ENCODE results near the gene TVP23B.
"Not testable (repeated sequence)": the region's sequence is repeated elsewhere in the genome, so short reads cannot be mapped to it uniquely, and the experiment has no call there.

TVP23B gene

GRCh38 chr17:18780991-18781718 is at the start of gene TVP23B:
TVP23B (plus strand) TSS chr17:18781183; CDS start chr17:18781294, 111 bp downstream.
- DNase-seq = peak; percentile 94
- peak within 1 kb of the TSS; percentile 77 for H3K27ac ChIP-seq
- in situ Hi-C loops (cut with HindIII; ENCODE audit: low pct_ligation_motif_present, low sequenced_read_pairs); H3K27me3 ChIP-seq (replicated peaks); H3K36me3 ChIP-seq (replicated peaks): not testable (repeated sequence)
- H3K4me3 ChIP-seq (ENCODE audit: low read depth, low read length) = peak within 1 kb of the TSS; percentile 67

DNA sequence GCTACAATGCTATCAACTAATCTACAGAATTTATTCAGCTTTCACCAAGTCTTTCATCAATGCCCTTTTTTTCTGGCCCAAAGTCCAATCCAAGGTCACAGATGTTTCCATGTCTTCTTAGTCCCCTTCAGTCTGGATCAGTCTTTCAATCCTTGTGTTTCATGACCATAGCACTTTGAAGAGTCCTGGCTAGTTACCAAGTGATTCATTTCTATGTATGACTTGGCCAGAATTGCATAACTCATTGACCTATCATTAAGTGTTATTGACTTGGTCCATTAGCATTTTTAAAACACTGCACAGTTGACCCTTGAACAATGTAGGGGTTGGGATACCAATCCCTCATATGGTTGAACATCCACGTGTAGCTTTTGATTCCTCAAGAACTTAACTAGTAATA is 48.5 kb upstream of the TVP23B start:
- in situ Hi-C loops (cut with HindIII; ENCODE audit: low pct_ligation_motif_present, low sequenced_read_pairs); DNase-seq; H3K27ac ChIP-seq; H3K27me3 ChIP-seq (replicated peaks); H3K36me3 ChIP-seq (replicated peaks); H3K4me3 ChIP-seq (ENCODE audit: low read depth, low read length): not testable (repeated sequence)

DNA sequence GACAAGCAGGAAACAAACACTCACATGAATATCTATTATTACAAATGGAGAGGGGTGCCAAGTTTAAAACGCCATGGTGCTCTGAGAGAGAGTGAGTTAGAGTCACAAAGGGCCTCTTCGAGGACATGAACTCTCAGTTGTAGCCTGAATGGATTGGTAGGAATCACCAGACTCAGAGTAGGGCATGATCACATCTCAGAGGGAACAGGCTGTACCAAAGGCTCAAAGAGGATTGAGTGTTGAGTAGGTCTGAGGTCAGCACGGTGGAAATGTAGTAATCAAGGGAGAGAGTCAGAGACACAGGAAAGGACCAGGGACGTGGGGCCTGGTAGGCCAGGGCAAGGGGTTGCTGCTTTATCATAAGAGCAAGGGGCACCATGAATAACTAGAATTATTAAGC is 47.6 kb upstream of the TVP23B start:
- H3K27ac ChIP-seq; DNase-seq; in situ Hi-C loops (cut with HindIII; ENCODE audit: low pct_ligation_motif_present, low sequenced_read_pairs); H3K27me3 ChIP-seq (replicated peaks); H3K4me3 ChIP-seq (ENCODE audit: low read depth, low read length); H3K36me3 ChIP-seq (replicated peaks): not testable (repeated sequence)

DNA sequence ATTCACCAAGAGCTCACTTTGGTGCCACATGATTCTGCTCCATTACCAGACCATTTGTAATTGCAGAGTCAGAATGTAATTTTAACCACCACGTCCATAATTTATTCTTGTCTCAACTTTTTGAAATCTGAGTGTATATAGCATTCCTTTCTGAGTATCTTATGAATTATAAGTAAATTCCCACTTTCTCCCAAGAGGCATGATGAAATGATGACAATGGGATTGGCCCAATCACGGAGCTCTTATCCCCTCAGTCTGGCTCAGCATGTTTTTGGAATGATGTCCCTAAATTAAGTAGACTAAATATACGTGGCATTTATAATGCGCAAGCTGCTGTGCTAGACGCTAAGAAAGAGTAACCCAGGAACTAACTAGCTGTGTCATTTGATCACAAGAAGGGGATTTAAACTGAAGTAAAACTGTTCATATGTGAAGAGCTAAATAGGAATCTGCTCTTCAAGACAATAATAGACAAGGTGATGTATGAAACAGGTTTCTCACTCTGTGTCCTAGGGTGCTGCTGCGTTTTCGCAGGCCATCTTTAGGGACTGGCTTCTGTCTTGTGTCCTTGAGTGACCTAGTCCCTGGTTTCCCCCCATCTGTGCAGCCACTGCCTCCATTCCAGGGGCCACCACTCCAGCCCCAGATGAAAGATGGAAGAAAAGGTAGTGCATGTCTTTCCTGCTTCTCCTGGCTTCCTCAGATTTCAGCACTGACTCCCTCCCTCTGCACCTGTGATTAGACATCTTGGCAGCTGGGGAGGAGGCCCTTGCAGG is 41.2 kb upstream of the TVP23B start:
- in situ Hi-C loops (cut with HindIII; ENCODE audit: low pct_ligation_motif_present, low sequenced_read_pairs); H3K4me3 ChIP-seq (ENCODE audit: low read depth, low read length); H3K27ac ChIP-seq; H3K36me3 ChIP-seq (replicated peaks); DNase-seq; H3K27me3 ChIP-seq (replicated peaks): not testable (repeated sequence)

- H3K27me3 ChIP-seq (replicated peaks); in situ Hi-C loops (cut with HindIII; ENCODE audit: low pct_ligation_motif_present, low sequenced_read_pairs); H3K27ac ChIP-seq; H3K4me3 ChIP-seq (ENCODE audit: low read depth, low read length); DNase-seq; H3K36me3 ChIP-seq (replicated peaks): not testable (repeated sequence)
These were observed 39.8 kb upstream of the TVP23B start for GRCh38 chr17:18741228-18741627.

- H3K27ac ChIP-seq; H3K27me3 ChIP-seq (replicated peaks); H3K36me3 ChIP-seq (replicated peaks); H3K4me3 ChIP-seq (ENCODE audit: low read depth, low read length); in situ Hi-C loops (cut with HindIII; ENCODE audit: low pct_ligation_motif_present, low sequenced_read_pairs); DNase-seq: not testable (repeated sequence)
These were observed 37.1 kb upstream of the TVP23B start, which contains the start of gene FBXW10 for GRCh38 chr17:18743699-18744421. FBXW10 (plus strand) TSS chr17:18744054; CDS start chr17:18744245, 191 bp downstream.

DNA sequence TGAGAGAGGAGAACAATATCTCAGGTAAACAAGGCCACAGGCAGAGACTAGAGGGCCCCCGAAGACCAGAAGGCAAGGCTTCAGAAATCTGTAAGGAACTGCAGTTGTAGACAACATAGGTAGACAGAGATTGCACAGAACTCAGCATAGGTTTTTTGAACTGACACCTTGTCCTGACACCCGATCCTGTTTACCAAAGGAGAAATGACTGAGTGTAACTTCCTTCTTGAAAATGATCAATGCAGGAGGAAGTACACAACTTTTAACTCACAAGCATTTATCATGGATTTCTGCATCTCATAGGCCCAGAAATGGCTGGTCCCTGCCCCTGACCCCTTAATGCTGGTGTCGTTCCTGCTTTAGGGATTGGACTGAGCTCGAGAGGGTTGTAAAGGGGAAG is 36.3 kb upstream of the TVP23B start:
- H3K4me3 ChIP-seq (ENCODE audit: low read depth, low read length); DNase-seq; H3K27me3 ChIP-seq (replicated peaks); H3K27ac ChIP-seq; in situ Hi-C loops (cut with HindIII; ENCODE audit: low pct_ligation_motif_present, low sequenced_read_pairs); H3K36me3 ChIP-seq (replicated peaks): not testable (repeated sequence)

DNA sequence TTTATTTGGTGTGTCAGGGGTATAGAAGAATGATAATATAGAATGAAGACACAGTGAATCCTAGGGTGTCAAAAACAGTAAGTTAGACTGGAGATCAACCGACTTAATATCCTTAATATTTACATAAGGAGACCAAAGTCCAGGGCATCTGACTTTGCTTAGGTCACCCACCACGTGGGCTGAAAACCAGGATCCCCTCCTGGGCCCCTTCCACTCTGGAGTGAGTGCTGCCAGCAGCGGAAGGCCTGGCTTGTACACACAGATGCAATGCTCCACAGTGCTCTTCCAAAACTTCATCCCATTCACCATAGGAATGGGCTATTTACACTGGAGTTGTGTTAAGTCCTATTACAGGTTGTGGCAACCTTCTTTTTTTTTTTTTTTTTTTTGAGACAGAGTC is 34.4 kb upstream of the TVP23B start:
- H3K27ac ChIP-seq; H3K27me3 ChIP-seq (replicated peaks); DNase-seq; H3K36me3 ChIP-seq (replicated peaks); in situ Hi-C loops (cut with HindIII; ENCODE audit: low pct_ligation_motif_present, low sequenced_read_pairs); H3K4me3 ChIP-seq (ENCODE audit: low read depth, low read length): not testable (repeated sequence)

- DNase-seq = not testable (repeated sequence)
These were observed 33.5 kb upstream of the TVP23B start for GRCh38 chr17:18747501-18747900.

DNA sequence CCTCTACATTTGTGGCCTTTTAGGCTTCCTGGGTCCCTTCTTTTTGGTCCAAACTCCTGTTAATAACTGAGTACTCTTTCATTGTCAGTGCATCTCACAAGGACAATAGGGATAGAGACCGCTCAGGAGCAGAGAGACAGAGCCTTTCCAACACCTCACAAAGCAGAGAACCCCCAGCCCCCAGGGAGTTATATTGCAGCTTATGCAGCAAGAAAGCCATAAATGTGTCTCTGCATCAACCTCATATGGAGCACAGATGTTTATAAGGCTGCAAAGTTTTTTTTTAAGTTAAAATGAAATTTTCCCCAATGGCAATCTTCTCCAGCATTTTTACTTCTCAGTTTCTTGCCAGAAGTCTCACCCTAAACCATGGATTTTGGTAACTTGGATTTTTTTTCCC is 30.7 kb upstream of the TVP23B start:
- H3K27ac ChIP-seq; H3K27me3 ChIP-seq (replicated peaks); in situ Hi-C loops (cut with HindIII; ENCODE audit: low pct_ligation_motif_present, low sequenced_read_pairs); H3K4me3 ChIP-seq (ENCODE audit: low read depth, low read length); DNase-seq; H3K36me3 ChIP-seq (replicated peaks): not testable (repeated sequence)

More at GRCh38 chr17:18747501-18747900, 33.5 kb upstream of the TVP23B start:
- H3K4me3 ChIP-seq (ENCODE audit: low read depth, low read length); H3K36me3 ChIP-seq (replicated peaks); H3K27me3 ChIP-seq (replicated peaks); in situ Hi-C loops (cut with HindIII; ENCODE audit: low pct_ligation_motif_present, low sequenced_read_pairs); H3K27ac ChIP-seq: not testable (repeated sequence)

DNA sequence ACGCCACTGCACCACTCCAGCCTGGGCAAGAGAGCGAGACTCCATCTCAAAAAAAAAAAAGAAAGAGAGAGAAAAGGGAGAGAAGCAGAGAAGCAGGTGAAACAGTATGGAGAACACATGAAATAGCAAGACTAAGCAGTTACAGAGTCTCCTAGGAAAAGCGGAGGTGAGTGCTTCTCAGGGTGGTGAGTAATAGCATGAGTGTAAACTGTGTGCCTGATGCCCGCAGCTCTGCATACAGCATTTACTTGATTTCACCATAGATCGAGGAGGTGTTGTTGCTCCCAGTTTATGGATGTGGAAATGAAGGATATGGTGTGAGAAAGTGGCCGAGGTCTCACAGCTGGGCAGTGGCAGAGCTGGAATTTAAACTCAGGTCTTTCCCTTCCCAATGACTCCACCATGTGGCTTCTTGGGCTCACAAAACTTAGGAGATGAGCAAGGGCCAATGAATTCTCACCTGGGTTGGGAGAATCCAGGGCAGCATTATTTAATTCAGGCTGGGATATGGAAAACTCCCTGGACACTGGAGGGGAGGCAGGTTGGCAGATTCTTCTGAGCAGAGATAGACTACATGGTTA is 27.1 kb upstream of the TVP23B start:
- H3K27ac ChIP-seq; DNase-seq; H3K4me3 ChIP-seq (ENCODE audit: low read depth, low read length); H3K36me3 ChIP-seq (replicated peaks); in situ Hi-C loops (cut with HindIII; ENCODE audit: low pct_ligation_motif_present, low sequenced_read_pairs); H3K27me3 ChIP-seq (replicated peaks): not testable (repeated sequence)

DNA sequence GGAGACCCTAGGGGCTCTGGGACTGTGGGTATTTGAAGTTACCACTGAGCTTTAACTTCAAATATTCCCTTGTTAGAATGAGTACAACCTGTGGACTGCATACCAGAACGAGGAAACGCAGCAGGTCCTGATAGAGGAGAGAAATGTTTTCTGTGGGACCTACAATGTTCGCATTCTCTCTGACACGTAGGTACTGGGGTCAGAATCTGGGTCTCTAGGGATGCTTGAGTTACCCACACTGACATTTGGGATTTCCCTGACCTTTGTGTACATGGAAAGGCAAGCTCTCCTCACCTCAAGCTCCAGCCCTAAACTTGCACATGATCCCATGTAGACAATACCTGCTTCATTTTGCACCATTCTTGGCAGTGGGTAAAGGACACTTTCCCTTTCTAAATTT is 25.0 kb upstream of the TVP23B start:
- H3K36me3 ChIP-seq (replicated peaks); H3K27ac ChIP-seq; H3K4me3 ChIP-seq (ENCODE audit: low read depth, low read length); H3K27me3 ChIP-seq (replicated peaks); DNase-seq; in situ Hi-C loops (cut with HindIII; ENCODE audit: low pct_ligation_motif_present, low sequenced_read_pairs): not testable (repeated sequence)

DNA sequence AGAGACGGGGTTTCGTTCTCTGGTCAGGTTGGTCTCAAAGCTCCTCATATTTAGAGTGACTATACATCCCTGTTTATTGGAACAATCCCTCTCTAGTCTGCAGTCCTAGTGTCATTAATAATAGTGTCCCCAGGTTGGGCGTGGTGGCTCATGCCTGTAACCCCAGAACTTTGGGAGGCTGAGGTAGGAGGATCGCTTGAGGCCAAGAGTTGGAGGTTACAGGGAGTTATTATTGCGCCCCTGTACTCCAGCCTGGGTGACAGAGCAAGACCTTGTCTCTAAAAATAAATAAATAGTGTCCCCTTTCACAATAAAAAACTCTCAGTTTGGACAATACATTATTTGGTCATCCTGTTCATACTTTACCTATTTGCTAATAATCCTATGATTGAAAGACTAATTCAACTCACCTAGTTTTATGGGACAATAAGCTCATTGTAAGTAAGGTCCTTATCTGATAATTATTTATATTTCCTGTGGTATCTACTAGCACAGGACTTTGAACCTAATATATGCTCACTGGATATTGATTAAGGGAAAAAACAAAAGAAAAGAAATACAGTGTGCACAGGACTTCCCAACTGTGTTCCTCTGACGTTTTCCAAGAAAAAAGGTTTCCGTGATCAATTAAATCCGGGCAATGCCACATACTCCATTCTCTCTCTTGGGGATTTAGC is 23.5 kb upstream of the TVP23B start:
- H3K4me3 ChIP-seq (ENCODE audit: low read depth, low read length); H3K27ac ChIP-seq; H3K27me3 ChIP-seq (replicated peaks); H3K36me3 ChIP-seq (replicated peaks); DNase-seq; in situ Hi-C loops (cut with HindIII; ENCODE audit: low pct_ligation_motif_present, low sequenced_read_pairs): not testable (repeated sequence)

Data from brain microvascular endothelial cell (primary cell).